Activated CD4-positive, alpha-beta memory T cell treated with anti-CD3 and anti-CD28 coated beads, Interleukin-2, amount 10 ng/mL, durations not matched to agents 7 days and 5 days (primary cell): Measurements from ENCODE around the gene CYP2W1. TPM values are rescaled to one million over a fixed set of nuclear protein-coding genes. Genes with fewer than 3 reads are reported as not detected.
"Not testable (repeated sequence)": the region's sequence is repeated elsewhere in the genome, so short reads cannot be mapped to it uniquely, and the experiment has no call there.

Source experiments
- CTCF ChIA-PET: fragments of 350-600 bp; sonication (Branson Sonifier 250); formaldehyde crosslinking; loops from one replicate; lab custom pipeline; 2021; ENCODE audit warnings: antibody characterized with exemption, inconsistent platforms; lab: Charles Lee
- POLR2A ChIA-PET: fragments of 350-600 bp; sonication (Branson Sonifier 250); formaldehyde crosslinking; loops from one replicate; lab custom pipeline; 2021; ENCODE audit warnings: antibody characterized with exemption; lab: Charles Lee
- DNase-seq: peaks from one replicate; pipeline ENCODE4 v3.0.0-alpha.2; 2020
- H3K27ac Mint-ChIP-seq: one replicate; pipeline ENCODE4 v1.8.0; 2021; ENCODE audit warnings: mild to moderate bottlenecking, mixed read lengths
- H3K27me3 Mint-ChIP-seq: one replicate; pipeline ENCODE4 v1.8.0; 2021; ENCODE audit warnings: mixed read lengths
- H3K36me3 Mint-ChIP-seq: one replicate; pipeline ENCODE4 v1.8.0; 2021; ENCODE audit warnings: low read depth, mixed read lengths
- H3K4me1 Mint-ChIP-seq: one replicate; pipeline ENCODE4 v1.8.0; 2021; ENCODE audit warnings: mixed read lengths
- H3K4me3 Mint-ChIP-seq: one replicate; pipeline ENCODE4 v1.8.0; 2021; ENCODE audit warnings: mild to moderate bottlenecking, mixed read lengths
- H3K9me3 Mint-ChIP-seq: one replicate; pipeline ENCODE4 v1.8.0; 2021; ENCODE audit warnings: mixed read lengths
- total RNA-seq, 2 experiments: library from RNA; stranded (reverse); gene quantifications; one replicate each; pipeline ENCODE4 v1.2.3, GENCODE V29; 2021

CYP2W1 gene
- total RNA-seq, 2 experiments from 2014 or later, result not detected

DNA sequence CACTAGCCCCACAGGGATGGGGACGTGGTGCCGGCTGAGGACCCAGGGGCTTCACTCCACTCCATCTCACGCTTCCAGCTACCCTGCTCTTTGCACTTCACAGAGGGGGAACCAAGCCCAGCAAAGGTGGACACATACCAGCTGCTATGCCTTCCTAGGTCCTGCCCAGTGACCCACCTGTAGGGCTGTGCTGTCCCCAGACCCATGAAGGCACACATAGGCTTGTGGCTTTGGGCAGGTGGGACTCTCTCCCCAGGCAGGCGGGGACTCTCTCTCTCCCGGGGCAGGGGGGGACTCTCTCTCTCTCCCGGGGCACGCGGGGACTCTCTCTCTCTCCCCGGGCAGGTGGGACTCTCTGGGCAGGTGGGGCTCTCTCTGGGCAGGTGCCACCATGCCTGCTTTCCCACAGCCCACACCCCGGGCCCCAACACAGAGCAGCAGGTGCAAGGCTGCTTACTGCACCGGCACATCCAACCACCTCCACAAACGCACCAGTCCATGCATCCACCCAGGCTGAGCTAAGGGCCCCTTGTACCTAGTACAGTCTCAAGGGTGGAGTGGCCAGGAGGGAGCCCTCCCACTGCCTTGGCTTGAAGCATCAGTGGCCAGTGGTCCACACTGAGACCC is 47.6 kb downstream of the CYP2W1 start:
- H3K4me1 Mint-ChIP-seq, result peaks cover 60% of the 10 kb centered on the region
- no peak overlapping the region for H3K4me3 Mint-ChIP-seq
- ChIA-PET POLR2A (interaction anchor here (0.7 kb wide), 1 partner anchor 14 kb away, joined by 3 read pairs; the partner anchor contains the start of gene GPR146), CTCF (interaction anchor here (0.7 to 1.2 kb wide), 2 partner anchors 13 to 55 kb away, joined by 3 to 4 read pairs; partner anchors contain the start of gene COX19)
- peaks cover 20% of the 10 kb centered on the region for H3K36me3 Mint-ChIP-seq
- no peaks in the 10 kb centered on the region for H3K27me3 Mint-ChIP-seq
- peaks cover 5% of the 10 kb centered on the region for H3K9me3 Mint-ChIP-seq
- H3K27ac Mint-ChIP-seq, result no peak overlapping the region
- DNase-seq, result no peak

DNA sequence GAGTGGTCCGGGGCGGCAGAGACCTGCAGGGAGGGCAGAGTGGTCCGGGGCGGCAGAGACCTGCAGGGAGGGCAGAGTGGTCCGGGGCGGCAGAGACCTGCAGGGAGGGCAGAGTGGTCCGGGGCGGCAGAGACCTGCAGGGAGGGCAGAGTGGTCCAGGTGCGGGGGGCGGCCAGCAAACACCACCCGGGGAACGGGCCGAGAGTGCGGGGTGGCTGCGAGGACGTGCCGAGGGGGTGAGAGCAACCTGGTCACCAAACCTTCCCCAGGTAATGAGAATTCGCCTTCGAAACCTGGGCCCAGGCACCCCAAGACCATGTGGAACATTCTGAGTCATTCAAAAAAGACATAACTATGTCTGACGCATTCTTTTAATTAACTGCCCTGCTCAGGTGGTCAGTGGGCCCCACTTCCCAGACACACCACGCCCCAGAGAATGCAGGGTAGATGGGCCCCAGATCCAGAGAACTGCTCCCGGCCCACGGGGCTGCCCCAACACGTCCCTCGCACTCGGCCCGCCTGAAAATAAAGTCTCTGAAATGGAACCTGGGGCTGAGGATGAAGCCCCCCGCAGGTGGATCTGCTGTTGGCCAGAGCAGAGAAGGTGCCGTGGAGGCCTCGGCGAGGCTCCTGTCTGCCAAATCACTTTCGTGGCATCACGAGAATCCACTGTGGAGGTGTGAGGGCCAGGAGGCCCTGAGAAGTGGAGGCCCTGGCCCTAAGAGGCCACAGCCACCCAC is 48.9 kb downstream of the CYP2W1 start:
- peaks cover 54% of the 10 kb centered on the region for H3K4me1 Mint-ChIP-seq
- POLR2A ChIA-PET, result no interaction called here
- peaks cover 12% of the 10 kb centered on the region for H3K36me3 Mint-ChIP-seq
- peaks cover 5% of the 10 kb centered on the region for H3K9me3 Mint-ChIP-seq
- no peak overlapping the region for H3K27ac Mint-ChIP-seq
- H3K4me3 Mint-ChIP-seq, result no peak overlapping the region
- CTCF ChIA-PET, result no interaction called here
- DNase-seq, result no peak
- no peaks in the 10 kb centered on the region for H3K27me3 Mint-ChIP-seq

DNA sequence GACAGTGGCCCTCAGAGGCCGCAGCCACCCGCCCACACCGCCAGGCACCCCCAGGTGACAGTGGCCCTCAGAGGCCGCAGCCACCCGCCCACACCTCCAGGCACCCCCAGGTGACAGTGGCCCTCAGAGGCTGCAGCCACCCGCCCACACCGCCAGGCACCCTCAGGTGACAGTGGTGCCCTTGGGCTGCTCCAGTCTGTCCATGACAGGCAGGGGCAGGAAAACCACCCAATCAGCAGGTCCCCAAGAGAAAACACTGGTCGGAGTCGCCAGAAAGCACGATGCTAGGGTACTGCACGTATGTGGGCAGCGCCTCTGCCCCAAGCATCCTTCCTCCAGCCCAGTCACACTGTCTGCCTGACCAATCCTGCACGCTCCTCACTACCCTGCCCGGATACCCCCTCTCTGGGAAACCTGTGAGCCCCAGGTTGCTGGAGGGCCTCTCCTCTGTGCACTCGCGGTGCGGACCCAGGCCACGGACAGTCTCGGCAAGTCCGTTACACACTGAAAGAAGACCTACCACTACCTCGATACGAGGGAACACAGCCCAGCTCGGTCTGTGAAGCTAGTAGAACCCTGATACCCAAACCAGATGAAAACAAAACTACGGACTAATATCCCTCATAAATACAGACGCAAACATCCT is 49.7 kb downstream of the CYP2W1 start:
- peaks cover 11% of the 10 kb centered on the region for H3K36me3 Mint-ChIP-seq
- H3K27me3 Mint-ChIP-seq, result no peaks in the 10 kb centered on the region
- peaks cover 49% of the 10 kb centered on the region for H3K4me1 Mint-ChIP-seq
- no peak for DNase-seq
- no peak overlapping the region for H3K4me3 Mint-ChIP-seq
- H3K9me3 Mint-ChIP-seq, result peaks cover 5% of the 10 kb centered on the region
- peak overlapping the region; percentile 35 for H3K27ac Mint-ChIP-seq
- ChIA-PET CTCF (no interaction called here), POLR2A (no interaction called here)

DNA sequence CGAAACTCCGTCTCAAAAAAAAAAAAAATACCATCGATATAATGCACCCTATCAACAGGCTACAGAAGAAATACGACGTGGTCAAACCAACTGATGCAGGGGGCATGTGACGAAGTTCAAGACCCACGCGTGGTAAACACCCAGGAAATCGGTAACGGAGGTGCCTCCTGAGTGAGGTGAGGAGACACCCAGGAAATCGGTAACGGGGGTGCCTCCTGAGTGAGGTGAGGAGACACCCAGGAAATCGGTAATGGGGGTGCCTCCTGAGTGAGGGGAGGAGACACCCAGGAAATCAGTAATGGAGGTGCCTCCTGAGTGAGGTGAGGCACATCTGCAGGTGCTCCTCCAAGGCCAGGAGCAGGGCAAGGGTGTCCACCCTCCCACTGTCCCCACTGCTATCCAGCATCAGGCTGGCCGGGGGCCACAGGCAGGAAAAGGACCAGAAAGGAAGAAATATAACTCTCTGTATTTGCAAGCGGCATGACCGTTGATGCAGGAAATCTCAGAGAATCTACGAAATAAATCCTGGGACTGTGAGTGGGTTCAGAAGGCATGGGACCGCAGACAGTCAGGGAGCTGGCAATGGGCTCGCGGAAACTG is 50.7 kb downstream of the CYP2W1 start:
- POLR2A ChIA-PET, result interaction anchor here (1.3 kb wide), 1 partner anchor 9 kb away, joined by 8 read pairs; no protein-coding TSS in a partner anchor
- Mint-ChIP-seq H3K27ac (peak overlapping the region; percentile 64), H3K4me1 (peaks cover 49% of the 10 kb centered on the region), H3K4me3 (no peak overlapping the region), H3K27me3 (no peaks in the 10 kb centered on the region), H3K36me3 (peaks cover 11% of the 10 kb centered on the region), H3K9me3 (peaks cover 5% of the 10 kb centered on the region)
- peak; percentile 39 for DNase-seq
- CTCF ChIA-PET, result interaction anchor here (1.0 kb wide), 1 partner anchor 11 kb away, joined by 4 read pairs; the partner anchor contains the start of gene GPR146

DNA sequence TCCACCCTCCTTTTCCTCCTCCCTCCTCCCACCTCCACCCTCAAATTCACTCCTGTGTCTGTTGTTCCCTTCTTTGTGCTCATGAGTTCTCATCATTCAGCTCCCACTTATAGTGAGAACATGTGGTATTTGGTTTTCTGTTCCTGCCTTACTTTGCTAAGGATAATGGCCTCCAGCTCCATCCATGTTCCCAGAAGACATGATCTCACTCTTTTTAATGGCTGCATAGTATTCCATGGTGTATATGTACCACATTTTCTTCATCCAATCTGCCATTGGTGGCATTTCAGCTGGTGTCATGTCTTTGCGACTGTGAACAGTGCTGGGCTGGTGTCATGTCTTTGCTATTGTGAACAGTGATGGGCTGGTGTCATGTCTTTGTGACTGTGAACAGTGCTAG is 51.8 kb downstream of the CYP2W1 start:
- peaks cover 11% of the 10 kb centered on the region for H3K36me3 Mint-ChIP-seq
- not testable (repeated sequence) for H3K27ac Mint-ChIP-seq, H3K27me3 Mint-ChIP-seq, H3K9me3 Mint-ChIP-seq, DNase-seq, H3K4me3 Mint-ChIP-seq
- H3K4me1 Mint-ChIP-seq, result peaks cover 40% of the 10 kb centered on the region
- ChIA-PET CTCF (interaction anchor here (1.0 kb wide), 1 partner anchor 10 kb away, joined by 4 read pairs; the partner anchor contains the start of gene GPR146), POLR2A (interaction anchor here (1.1 to 1.3 kb wide), 2 partner anchors 8 to 13 kb away, joined by 3 to 8 read pairs; no protein-coding TSS in a partner anchor)

DNA sequence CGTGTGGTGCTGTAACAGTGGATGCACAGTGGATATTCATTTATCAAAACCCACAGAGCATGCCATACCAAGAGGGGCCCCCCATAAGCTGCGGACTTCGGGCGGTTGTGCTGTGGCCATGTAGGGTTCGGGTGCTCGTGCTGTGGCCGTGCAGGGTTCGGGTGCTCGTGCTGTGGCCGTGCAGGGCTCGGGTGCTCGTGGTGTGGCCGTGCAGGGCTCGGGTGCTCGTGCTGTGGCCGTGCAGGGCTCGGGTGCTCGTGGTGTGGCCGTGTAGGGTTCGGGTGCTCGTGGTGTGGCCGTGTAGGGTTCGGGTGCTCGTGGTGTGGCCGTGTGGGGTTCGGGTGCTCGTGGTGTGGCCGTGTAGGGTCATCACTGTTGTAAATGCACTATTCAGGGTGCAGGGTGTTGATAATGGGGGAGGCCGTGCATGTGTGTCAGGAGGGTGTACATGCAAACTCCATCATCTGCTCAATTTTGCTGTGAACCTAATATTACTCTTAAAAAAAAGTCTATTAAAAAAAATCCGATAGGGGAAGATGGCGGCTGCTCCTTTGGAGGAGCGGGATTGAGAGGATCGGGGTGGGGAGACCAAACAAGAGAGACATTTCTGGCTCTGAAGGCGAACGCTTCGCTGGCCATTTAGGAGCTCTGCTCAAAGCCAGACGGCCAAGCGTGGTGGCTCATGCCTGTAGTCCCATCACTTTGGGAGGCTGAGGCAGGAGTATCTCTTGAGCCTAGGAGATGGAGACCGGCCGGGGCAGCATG is 53.4 kb downstream of the CYP2W1 start:
- Mint-ChIP-seq H3K36me3 (peaks cover 11% of the 10 kb centered on the region), H3K4me1 (peaks cover 28% of the 10 kb centered on the region)
- H3K27me3 Mint-ChIP-seq, POLR2A ChIA-PET, DNase-seq, H3K27ac Mint-ChIP-seq, H3K9me3 Mint-ChIP-seq, CTCF ChIA-PET, H3K4me3 Mint-ChIP-seq: not testable (repeated sequence)

Other genes starting within 250 kb of the CYP2W1 start
- gene SUN1, start 150.7 kb upstream of the CYP2W1 start, total RNA-seq, result 10 to 100 TPM; 65.7 to 72.8 TPM
- 10 to 100 TPM; 32.6 to 38.2 TPM for gene GET4, start 106.6 kb upstream of the CYP2W1 start, total RNA-seq
- gene ADAP1, start 28.5 kb upstream of the CYP2W1 start, total RNA-seq, result 10 to 100 TPM; 11.1 to 13.0 TPM
- 10 to 100 TPM; 17.4 to 18.2 TPM for gene COX19, start 7.6 kb upstream of the CYP2W1 start, total RNA-seq
- 10 to 100 TPM; 10.0 to 10.1 TPM for gene GPR146, start 61.4 kb downstream of the CYP2W1 start, total RNA-seq
- gene GPER1, start 104.9 kb downstream of the CYP2W1 start, total RNA-seq, result under 1 TPM in 1 of 2 experiments, not detected in 1; 0.15 TPM
- gene ZFAND2A, start 177.0 kb downstream of the CYP2W1 start, total RNA-seq, result 10 to 100 TPM; 29.4 to 34.6 TPM
- not detected for gene UNCX, start 249.7 kb downstream of the CYP2W1 start, total RNA-seq